Coronary artery (tissue), 2 donors: ENCODE results near the gene TRIM45.

ENCODE experiments used
- DNase-seq: peaks from one replicate; pipeline ENCODE4 v3.0.0-alpha.2; 2017; ENCODE audit warnings: low spot score
- H3K27ac ChIP-seq, 2 donors: fragments of 200-600 bp; sonication (generic); one replicate each; pipeline ENCODE4 v1.5.1; 2016 to 2019
- H3K4me3 ChIP-seq: fragments of 200-600 bp; sonication (generic); 2 replicates; pipeline ENCODE4 v1.5.1; 2016; ENCODE audit warnings: mild to moderate bottlenecking, moderate library complexity
- CTCF ChIP-seq: fragments of 200-600 bp; sonication (generic); IDR thresholded peaks from one replicate; pipeline ENCODE4 v1.5.1; 2019; ENCODE audit warnings: antibody characterized with exemption

TRIM45 gene

GRCh38 chr1:117101334-117101733 lies 20.2 kb downstream of the TRIM45 start:
- TF ChIP-seq CTCF = no peak

GRCh38 chr1:117098287-117098890 lies 23.2 kb downstream of the TRIM45 start:
- TF ChIP-seq CTCF = no peak
- H3K4me3 ChIP-seq = no peak overlapping the region
- H3K27ac ChIP-seq = peak overlapping the region in 1 of 2 donors; percentile 3
- DNase-seq = no peak

More at GRCh38 chr1:117101334-117101733, 20.2 kb downstream of the TRIM45 start:
- no peak for DNase-seq
- Histone ChIP-seq H3K27ac (no peak overlapping the region), H3K4me3 (no peak overlapping the region)

- no peak overlapping the region for H3K27ac ChIP-seq
- DNase-seq = no peak
- no peak overlapping the region for H3K4me3 ChIP-seq
- no peak for TF ChIP-seq CTCF
Observed at GRCh38 chr1:117097443-117097842, 24.1 kb downstream of the TRIM45 start.

GRCh38 chr1:117096951-117097408 lies 24.6 kb downstream of the TRIM45 start:
- Histone ChIP-seq H3K4me3 (no peak overlapping the region), H3K27ac (no peak overlapping the region)
- TF ChIP-seq CTCF = no peak
- DNase-seq = no peak

GRCh38 chr1:117094841-117095604 lies 26.5 kb downstream of the TRIM45 start:
- no peak for DNase-seq
- TF ChIP-seq CTCF = no peak
- Histone ChIP-seq H3K4me3 (no peak overlapping the region), H3K27ac (no peak overlapping the region)

- no peak for TF ChIP-seq CTCF
- no peak for DNase-seq
- Histone ChIP-seq H3K27ac (peak overlapping the region; percentile 40 to 49), H3K4me3 (no peak overlapping the region)
Observed at GRCh38 chr1:117093870-117094621, 27.5 kb downstream of the TRIM45 start.
